Measurements from ENCODE around the gene GALNT17.

Gene GALNT17

DNA sequence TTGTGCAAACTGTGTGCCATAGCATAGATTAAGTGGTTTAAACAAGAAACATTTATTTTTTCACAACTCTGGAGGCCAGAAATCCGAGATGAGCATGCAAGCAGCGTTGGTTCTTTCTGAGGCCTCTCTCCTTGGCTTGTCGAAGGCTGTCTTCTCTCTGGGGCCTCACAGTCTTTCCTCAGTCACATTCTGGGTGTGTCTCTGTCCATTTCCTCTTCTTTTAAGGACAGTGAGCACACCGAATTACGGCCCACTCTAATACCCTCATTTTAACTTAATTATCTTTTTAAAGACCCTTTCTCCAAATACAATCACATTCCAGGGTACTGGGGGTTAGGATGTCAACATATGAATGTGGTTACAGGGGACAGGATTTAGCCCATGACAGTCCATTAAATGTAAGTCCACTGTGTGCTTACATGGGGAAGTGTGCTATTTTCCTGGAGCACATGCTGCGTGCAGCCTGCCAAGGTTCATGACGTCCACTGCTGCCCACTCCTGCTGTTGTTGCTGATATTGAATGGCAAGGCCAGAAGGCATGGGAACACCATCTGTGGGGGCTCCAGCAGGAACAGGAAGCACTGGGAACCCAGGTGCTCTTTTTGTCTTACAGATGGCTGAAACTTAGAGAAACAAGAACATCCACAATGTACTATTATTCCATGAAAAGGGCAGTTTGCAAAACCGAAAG is 365.5 kb downstream of the GALNT17 start:
- no peak overlapping the region for H3K4me3 ChIP-seq (ENCODE audit: low read length)
- H3K36me3 ChIP-seq (ENCODE audit: control insufficient read depth, insufficient read depth, low read length) = no peaks in the 10 kb centered on the region
- no peaks in the 10 kb centered on the region for H3K4me1 ChIP-seq (ENCODE audit: control insufficient read depth, insufficient read depth, low read length)
- H3K27me3 ChIP-seq (ENCODE audit: control insufficient read depth, insufficient read depth, low read length) = no peaks in the 10 kb centered on the region
- no peak overlapping the region for H3K27ac ChIP-seq (ENCODE audit: low read depth, low read length)
- no peak overlapping the region for H3K9ac ChIP-seq (ENCODE audit: low read length)

DNA sequence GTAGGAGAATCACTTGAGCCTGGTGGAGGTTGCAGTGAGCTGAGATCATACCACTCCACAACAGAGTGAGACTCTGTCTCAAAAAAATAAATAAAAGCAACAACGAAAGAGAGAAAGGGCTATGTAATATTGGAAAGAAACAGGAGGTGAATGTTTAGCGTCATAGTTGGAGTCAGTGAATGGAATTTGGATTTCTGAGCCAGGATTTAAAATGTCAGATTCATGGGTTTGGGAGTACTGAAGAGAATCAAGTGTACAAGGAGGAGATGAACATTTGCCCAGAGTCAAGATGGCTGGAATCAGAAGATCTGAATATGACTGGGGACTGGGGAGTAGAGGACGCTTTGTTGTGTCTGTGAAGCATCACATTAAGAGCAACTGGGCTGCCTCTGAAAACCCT is 366.4 kb downstream of the GALNT17 start:
- H3K27ac ChIP-seq (ENCODE audit: low read depth, low read length) = no peak overlapping the region

DNA sequence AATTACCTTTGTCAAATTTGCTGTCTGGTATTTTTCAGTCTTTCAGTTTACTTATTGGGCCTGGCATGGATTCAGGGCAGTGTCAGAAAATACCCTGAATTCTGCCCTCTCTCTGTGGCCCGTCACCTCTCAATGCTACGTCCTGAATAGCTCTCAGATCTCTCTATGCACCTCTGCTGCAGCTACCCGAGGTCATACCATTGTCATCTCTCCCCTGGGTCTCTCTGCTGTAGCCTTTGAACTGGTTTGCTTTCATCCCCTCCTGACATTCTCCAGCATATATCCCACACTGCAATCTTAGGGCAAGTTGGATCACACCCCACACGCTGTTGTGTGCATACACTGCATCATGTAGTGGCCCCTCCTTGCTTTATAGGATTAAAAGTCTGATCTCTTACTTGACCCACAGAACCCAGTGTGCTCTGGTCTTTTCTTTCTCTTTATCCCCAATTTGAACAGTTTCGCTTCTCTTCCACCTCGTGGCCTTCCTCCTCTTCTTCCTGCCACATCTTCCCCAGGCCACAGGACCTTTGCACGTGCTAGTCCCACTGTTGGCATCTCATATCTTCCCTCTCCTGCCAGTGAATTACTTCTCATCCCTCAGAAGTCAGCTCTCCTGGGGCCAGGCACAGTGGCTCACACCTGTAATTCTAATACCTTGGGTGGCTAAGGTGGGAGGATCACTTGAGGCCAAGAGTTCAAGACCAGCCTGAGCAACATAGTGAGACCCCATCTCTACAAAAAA is 372.9 kb downstream of the GALNT17 start:
- H3K4me1 ChIP-seq (ENCODE audit: control insufficient read depth, insufficient read depth, low read length) = no peaks in the 10 kb centered on the region
- H3K27ac ChIP-seq (ENCODE audit: low read depth, low read length) = no peak overlapping the region
- H3K4me3 ChIP-seq (ENCODE audit: low read length) = no peak overlapping the region
- no peak overlapping the region for H3K9ac ChIP-seq (ENCODE audit: low read length)
- H3K27me3 ChIP-seq (ENCODE audit: control insufficient read depth, insufficient read depth, low read length) = no peaks in the 10 kb centered on the region
- no peaks in the 10 kb centered on the region for H3K36me3 ChIP-seq (ENCODE audit: control insufficient read depth, insufficient read depth, low read length)

More for the DNA sequence above, 366.4 kb downstream of the GALNT17 start:
- no peak overlapping the region for H3K9ac ChIP-seq (ENCODE audit: low read length)
- H3K27me3 ChIP-seq (ENCODE audit: control insufficient read depth, insufficient read depth, low read length) = no peaks in the 10 kb centered on the region
- H3K36me3 ChIP-seq (ENCODE audit: control insufficient read depth, insufficient read depth, low read length) = no peaks in the 10 kb centered on the region
- no peaks in the 10 kb centered on the region for H3K4me1 ChIP-seq (ENCODE audit: control insufficient read depth, insufficient read depth, low read length)
- H3K4me3 ChIP-seq (ENCODE audit: low read length) = no peak overlapping the region

DNA sequence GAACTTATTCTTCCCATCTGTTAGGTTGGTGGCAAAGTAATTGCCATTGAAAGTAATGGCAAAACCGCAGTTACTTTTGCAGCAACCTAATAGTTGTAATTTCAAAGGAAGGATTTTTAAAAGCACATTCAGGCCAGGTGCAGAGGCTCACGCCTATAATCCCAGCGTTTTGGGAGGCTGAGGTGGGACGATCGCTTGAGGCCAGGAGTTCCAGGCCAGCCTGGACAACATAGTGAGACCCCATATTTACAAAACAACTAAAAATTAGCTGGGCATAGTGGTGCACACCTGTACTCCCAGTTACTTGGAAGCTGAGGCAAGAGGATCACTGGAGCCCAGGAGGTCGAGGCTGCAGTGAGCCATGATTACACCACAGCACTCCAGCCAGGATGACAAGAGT is 374.9 kb downstream of the GALNT17 start:
- Histone ChIP-seq H3K27ac (ENCODE audit: low read depth, low read length) (no peak overlapping the region), H3K4me1 (ENCODE audit: control insufficient read depth, insufficient read depth, low read length) (no peaks in the 10 kb centered on the region), H3K27me3 (ENCODE audit: control insufficient read depth, insufficient read depth, low read length) (no peaks in the 10 kb centered on the region), H3K36me3 (ENCODE audit: control insufficient read depth, insufficient read depth, low read length) (no peaks in the 10 kb centered on the region), H3K4me3 (ENCODE audit: low read length) (no peak overlapping the region), H3K9ac (ENCODE audit: low read length) (no peak overlapping the region)

DNA sequence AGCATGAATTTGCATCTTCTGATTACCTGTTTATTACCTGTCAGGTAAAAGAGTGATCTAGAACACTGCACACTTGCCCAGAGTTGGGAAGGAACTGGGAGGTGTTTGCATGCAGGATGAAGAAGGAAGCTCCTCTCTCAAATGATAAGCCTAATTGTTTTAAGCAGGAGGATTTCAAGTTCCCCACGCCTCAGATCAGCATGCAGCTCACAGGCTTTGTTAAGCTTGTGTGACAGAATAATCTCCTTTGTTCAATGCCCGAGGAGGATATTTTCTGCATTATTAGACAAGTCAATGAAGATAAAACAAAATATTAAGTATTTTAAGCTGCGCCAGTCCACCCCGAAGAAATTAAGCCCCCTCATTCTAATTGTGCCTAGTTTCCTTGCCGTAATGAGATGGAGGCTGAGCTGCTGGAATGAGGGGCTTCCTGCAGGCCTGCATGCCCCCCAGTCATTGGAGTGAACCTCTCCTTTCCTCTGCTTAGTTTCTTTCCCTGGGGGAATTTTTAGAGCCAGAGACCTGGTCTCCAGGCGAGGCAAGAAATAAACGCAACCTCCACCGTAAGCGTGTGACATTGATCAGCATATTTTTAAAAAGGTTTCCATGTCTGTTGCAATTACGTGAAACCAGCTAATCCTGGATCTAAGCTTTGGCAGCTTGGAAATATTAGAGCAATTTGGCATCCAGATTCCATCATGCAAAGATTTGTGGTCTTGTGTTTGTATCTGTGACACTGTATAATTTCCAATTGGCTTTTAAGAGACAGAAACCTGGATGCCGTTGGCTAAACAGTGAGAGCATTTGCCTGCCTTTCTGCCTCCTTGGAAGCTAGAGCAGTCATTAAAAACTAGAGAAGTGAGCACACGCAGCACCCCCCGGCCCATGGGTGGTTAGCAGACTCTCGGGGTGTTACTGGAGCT is 376.0 kb downstream of the GALNT17 start:
- Histone ChIP-seq H3K36me3 (ENCODE audit: control insufficient read depth, insufficient read depth, low read length) (no peaks in the 10 kb centered on the region), H3K9ac (ENCODE audit: low read length) (no peak overlapping the region), H3K27ac (ENCODE audit: low read depth, low read length) (no peak overlapping the region), H3K27me3 (ENCODE audit: control insufficient read depth, insufficient read depth, low read length) (no peaks in the 10 kb centered on the region), H3K4me1 (ENCODE audit: control insufficient read depth, insufficient read depth, low read length) (no peaks in the 10 kb centered on the region), H3K4me3 (ENCODE audit: low read length) (no peak overlapping the region)

DNA sequence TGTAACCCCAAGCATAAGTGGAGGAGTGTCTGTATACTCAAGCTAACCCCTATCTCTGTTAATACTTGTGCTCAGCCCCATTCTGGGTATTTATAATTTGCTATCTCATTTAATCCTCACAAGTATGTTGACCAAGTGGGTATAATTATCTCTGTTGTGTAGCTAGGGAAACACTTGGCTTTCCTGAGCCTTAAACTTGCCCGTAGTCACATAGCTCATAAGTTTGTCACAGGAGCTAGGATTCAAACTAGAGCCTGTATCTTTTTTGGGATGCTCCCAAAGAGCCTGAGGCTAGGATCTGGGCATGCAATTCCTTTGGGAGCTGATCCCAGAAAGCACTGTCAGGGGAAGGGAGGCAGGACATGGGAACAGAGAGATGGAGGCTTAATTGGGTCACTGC is 377.4 kb downstream of the GALNT17 start:
- H3K4me1 ChIP-seq (ENCODE audit: control insufficient read depth, insufficient read depth, low read length) = no peaks in the 10 kb centered on the region
- no peaks in the 10 kb centered on the region for H3K27me3 ChIP-seq (ENCODE audit: control insufficient read depth, insufficient read depth, low read length)
- no peak overlapping the region for H3K27ac ChIP-seq (ENCODE audit: low read depth, low read length)
- no peak overlapping the region for H3K9ac ChIP-seq (ENCODE audit: low read length)
- no peak overlapping the region for H3K4me3 ChIP-seq (ENCODE audit: low read length)
- no peaks in the 10 kb centered on the region for H3K36me3 ChIP-seq (ENCODE audit: control insufficient read depth, insufficient read depth, low read length)

DNA sequence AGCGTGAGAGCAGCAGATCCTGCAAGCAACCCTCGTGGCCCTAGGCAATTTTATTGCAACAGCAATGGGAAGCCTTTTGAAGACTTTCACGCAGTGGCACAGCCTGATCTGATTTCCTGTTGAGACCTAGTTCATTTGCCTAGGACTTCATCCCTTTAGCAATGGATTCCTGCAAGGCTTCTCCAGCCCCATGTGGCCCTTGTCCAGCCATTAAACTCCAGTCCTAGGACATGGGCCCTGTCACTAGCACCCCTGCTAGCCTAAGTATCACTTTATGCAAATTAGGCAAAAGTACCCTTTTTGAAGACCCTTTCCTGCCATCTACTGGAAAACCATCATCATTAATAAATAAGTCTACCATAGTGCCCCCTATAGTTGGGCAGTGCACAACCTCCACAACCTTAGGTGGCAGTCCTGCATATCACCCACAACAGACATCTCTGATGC is 379.4 kb downstream of the GALNT17 start:
- Histone ChIP-seq H3K4me1 (ENCODE audit: control insufficient read depth, insufficient read depth, low read length) (no peaks in the 10 kb centered on the region), H3K4me3 (ENCODE audit: low read length) (no peak overlapping the region), H3K9ac (ENCODE audit: low read length) (no peak overlapping the region), H3K27me3 (ENCODE audit: control insufficient read depth, insufficient read depth, low read length) (no peaks in the 10 kb centered on the region), H3K36me3 (ENCODE audit: control insufficient read depth, insufficient read depth, low read length) (no peaks in the 10 kb centered on the region), H3K27ac (ENCODE audit: low read depth, low read length) (no peak overlapping the region)

DNA sequence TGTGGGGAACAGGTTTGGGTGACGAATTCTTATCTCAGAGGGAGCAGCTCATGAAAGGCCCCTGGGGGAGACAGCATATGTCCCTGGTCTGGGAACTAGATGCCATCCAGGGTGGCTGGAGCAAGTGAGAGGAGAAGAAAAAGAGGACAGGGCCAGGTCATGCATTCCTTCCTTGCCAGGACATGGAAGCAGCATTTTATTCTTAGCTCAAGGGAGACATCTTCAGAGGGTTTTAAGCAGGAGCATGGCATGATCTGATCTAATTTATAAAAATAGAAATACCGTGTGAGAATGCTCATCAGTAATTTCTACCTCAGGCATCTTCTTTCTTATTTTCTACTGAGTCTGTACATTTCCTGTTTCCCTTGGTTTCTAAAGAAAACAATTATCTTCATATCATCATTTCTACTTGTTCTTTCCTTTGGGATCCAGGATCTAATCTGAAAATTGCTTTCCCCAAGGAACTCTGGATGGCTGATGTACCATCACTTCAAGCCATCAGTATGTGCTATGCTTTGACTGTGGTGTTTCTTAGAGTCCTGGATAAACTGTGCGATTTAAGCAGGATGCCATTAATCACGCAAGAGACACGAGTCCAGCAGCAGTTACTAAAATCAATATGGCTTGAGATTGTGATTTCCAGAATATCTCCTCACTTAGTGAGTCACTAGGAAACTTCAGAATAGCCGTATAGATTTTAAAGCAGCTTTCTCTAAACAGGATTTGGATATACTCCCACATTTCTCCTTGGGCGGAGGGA is 386.2 kb downstream of the GALNT17 start:
- Histone ChIP-seq H3K9ac (ENCODE audit: low read length) (no peak overlapping the region), H3K4me3 (ENCODE audit: low read length) (no peak overlapping the region), H3K27ac (ENCODE audit: low read depth, low read length) (no peak overlapping the region), H3K27me3 (ENCODE audit: control insufficient read depth, insufficient read depth, low read length) (no peaks in the 10 kb centered on the region), H3K4me1 (ENCODE audit: control insufficient read depth, insufficient read depth, low read length) (no peaks in the 10 kb centered on the region), H3K36me3 (ENCODE audit: control insufficient read depth, insufficient read depth, low read length) (no peaks in the 10 kb centered on the region)

DNA sequence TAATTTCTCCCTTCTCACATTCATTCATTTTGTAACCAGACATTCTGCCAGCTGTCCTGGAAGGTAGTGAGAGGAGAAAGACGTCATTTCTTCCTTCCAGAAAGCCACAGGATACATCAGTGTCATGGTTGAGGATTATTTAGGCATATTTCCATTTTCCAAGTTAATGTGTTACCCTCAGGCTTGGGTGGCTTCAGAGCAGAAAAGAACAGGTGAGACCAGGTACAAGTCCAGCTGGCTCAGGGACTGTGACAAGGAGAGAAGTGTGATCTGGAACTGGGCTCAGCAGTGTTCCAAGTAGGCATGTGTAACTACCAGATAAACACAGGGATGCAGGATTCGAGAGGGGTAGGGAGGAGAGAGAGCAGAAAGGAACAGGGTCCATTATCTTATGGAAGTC is 386.9 kb downstream of the GALNT17 start:
- Histone ChIP-seq H3K27me3 (ENCODE audit: control insufficient read depth, insufficient read depth, low read length) (no peaks in the 10 kb centered on the region), H3K4me1 (ENCODE audit: control insufficient read depth, insufficient read depth, low read length) (no peaks in the 10 kb centered on the region), H3K4me3 (ENCODE audit: low read length) (no peak overlapping the region), H3K9ac (ENCODE audit: low read length) (no peak overlapping the region), H3K27ac (ENCODE audit: low read depth, low read length) (no peak overlapping the region), H3K36me3 (ENCODE audit: control insufficient read depth, insufficient read depth, low read length) (no peaks in the 10 kb centered on the region)

DNA sequence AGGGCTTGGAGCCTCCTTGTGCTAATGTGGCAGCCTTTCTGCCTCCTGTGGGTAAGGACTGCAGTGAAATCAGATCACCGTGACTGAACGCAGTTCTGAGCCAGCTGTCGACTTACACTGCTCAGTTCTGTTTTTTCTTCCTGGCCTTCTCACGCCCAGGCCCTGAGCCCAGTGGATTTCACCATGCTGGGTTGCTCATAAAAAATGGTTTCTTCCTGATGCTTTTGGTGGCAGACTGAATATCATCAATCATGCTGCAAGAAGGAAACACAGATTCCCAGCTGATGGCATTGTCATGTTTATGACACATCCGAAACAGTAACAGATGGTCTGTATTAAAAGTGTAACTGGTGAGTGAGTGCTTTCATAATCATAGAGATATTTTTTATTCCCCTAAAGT is 389.6 kb downstream of the GALNT17 start:
- H3K27ac ChIP-seq (ENCODE audit: low read depth, low read length) = no peak overlapping the region
- no peaks in the 10 kb centered on the region for H3K27me3 ChIP-seq (ENCODE audit: control insufficient read depth, insufficient read depth, low read length)
- H3K36me3 ChIP-seq (ENCODE audit: control insufficient read depth, insufficient read depth, low read length) = no peaks in the 10 kb centered on the region
- no peaks in the 10 kb centered on the region for H3K4me1 ChIP-seq (ENCODE audit: control insufficient read depth, insufficient read depth, low read length)
- H3K9ac ChIP-seq (ENCODE audit: low read length) = no peak overlapping the region
- H3K4me3 ChIP-seq (ENCODE audit: low read length) = no peak overlapping the region

DNA sequence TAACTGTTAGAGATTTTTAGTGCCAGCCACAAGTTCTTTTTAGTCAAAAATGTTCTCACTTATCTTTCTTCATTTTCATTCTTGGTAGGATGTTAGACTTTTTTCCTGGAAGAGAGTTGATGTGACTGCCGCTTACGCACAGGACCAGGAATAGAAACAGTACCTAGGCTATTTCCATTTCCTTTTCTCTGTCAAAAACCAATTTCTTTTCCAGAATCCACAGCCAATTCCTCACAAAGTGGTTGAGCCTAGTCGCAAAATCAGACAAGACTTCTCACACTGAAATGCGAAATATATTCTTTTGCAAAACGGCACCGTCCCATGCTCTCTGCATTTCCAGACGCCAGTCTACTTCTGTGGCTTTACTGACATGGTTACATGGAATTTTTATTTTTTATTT is 394.2 kb downstream of the GALNT17 start:
- no peak overlapping the region for H3K4me3 ChIP-seq (ENCODE audit: low read length)
- no peak overlapping the region for H3K27ac ChIP-seq (ENCODE audit: low read depth, low read length)
- no peaks in the 10 kb centered on the region for H3K27me3 ChIP-seq (ENCODE audit: control insufficient read depth, insufficient read depth, low read length)
- H3K9ac ChIP-seq (ENCODE audit: low read length) = no peak overlapping the region
- no peaks in the 10 kb centered on the region for H3K36me3 ChIP-seq (ENCODE audit: control insufficient read depth, insufficient read depth, low read length)
- H3K4me1 ChIP-seq (ENCODE audit: control insufficient read depth, insufficient read depth, low read length) = no peaks in the 10 kb centered on the region

DNA sequence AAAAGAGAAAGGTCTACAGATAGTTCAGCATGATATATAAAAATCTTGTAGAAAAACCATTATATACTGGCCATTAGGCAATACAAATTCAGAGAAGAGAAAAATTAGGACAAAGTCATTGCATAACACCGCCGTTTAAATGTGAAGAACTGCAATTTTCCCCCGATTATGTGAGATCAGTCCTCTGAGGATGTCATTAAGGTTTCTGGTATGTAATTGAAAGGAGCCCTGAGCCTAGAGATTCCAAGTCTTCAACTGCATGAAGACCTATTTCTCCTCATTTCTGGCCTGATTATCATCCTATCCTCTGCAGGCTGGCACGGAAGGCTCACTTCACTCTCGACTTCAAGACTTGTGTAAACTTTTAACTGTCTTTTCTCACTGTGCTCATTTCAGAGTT is 395.3 kb downstream of the GALNT17 start:
- Histone ChIP-seq H3K27ac (ENCODE audit: low read depth, low read length) (no peak overlapping the region), H3K9ac (ENCODE audit: low read length) (no peak overlapping the region), H3K4me1 (ENCODE audit: control insufficient read depth, insufficient read depth, low read length) (no peaks in the 10 kb centered on the region), H3K36me3 (ENCODE audit: control insufficient read depth, insufficient read depth, low read length) (no peaks in the 10 kb centered on the region), H3K4me3 (ENCODE audit: low read length) (no peak overlapping the region), H3K27me3 (ENCODE audit: control insufficient read depth, insufficient read depth, low read length) (no peaks in the 10 kb centered on the region)
